D721Med (cell line): Measurements from ENCODE around the gene PSME3IP1.

ENCODE experiments used
- DNase-seq: peaks from one replicate; pipeline ENCODE4 v3.0.0; 2011; ENCODE audit warnings: low spot score; ENCODE audit not compliant: insufficient read length
- FAIRE-seq: peaks from 2 replicates; lab custom pipeline; 2011; peaks lifted over from hg19 to GRCh38; lab: Jason Lieb, UNC
- CTCF ChIP-seq: IDR thresholded peaks from 2 replicates; pipeline ENCODE4 v1.5.1; 2012; ENCODE audit warnings: mild to moderate bottlenecking, control low read depth; ENCODE audit not compliant: insufficient read depth; ENCODE audit errors: missing control alignments

Gene PSME3IP1

GRCh38 chr16:57226701-57227621 is 41.1 kb upstream of the PSME3IP1 start:
- DNase-seq, result no peak
- no peak for FAIRE-seq
- TF ChIP-seq CTCF, result no peak

- FAIRE-seq (no peak), DNase-seq (no peak)
- no peak for TF ChIP-seq CTCF
Measured at GRCh38 chr16:57225978-57226377, 40.1 kb upstream of the PSME3IP1 start.

- no peak for TF ChIP-seq CTCF
- DNase-seq, result no peak
- FAIRE-seq, result no peak
Measured at GRCh38 chr16:57224651-57225335, 39.0 kb upstream of the PSME3IP1 start.

GRCh38 chr16:57223057-57223456 is 37.2 kb upstream of the PSME3IP1 start:
- FAIRE-seq (no peak), DNase-seq (no peak)
- TF ChIP-seq CTCF, result no peak

- DNase-seq (no peak), FAIRE-seq (no peak)
- no peak for TF ChIP-seq CTCF
Measured at GRCh38 chr16:57216968-57217367, 31.1 kb upstream of the PSME3IP1 start.

GRCh38 chr16:57213462-57213861 is 27.6 kb upstream of the PSME3IP1 start:
- no peak for DNase-seq
- no peak for TF ChIP-seq CTCF
- no peak for FAIRE-seq
